ENCODE data around the gene C12orf50.

DNA sequence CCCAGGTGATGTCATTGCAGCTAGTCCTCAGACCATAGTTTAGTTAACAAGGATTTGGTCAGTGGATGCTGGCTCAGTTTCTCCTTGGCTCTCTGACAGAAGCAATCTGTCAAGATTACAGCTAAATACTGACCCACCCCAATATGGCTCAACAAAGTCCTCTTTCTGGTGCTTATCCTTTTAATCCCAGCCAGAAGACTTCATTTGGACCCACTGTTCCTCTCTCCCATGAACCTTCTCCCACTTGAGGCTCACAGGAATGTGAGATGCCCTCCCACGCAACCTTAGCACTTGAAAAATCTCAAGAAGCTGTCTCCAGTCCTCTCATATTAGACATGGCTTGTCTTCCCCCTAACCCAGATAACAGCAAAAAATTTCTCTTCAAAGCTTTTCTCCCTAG lies 47.7 kb downstream of the C12orf50 start:
- TF ChIP-seq, protein P1, sequence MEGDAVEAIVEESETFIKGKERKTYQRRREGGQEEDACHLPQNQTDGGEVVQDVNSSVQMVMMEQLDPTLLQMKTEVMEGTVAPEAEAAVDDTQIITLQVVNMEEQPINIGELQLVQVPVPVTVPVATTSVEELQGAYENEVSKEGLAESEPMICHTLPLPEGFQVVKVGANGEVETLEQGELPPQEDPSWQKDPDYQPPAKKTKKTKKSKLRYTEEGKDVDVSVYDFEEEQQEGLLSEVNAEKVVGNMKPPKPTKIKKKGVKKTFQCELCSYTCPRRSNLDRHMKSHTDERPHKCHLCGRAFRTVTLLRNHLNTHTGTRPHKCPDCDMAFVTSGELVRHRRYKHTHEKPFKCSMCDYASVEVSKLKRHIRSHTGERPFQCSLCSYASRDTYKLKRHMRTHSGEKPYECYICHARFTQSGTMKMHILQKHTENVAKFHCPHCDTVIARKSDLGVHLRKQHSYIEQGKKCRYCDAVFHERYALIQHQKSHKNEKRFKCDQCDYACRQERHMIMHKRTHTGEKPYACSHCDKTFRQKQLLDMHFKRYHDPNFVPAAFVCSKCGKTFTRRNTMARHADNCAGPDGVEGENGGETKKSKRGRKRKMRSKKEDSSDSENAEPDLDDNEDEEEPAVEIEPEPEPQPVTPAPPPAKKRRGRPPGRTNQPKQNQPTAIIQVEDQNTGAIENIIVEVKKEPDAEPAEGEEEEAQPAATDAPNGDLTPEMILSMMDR (IDR thresholded peaks at IDR 0.05; ENCODE audit: low read depth, low read length, poor library complexity, severe bottlenecking), result no peak
- TF ChIP-seq EZH2phosphoT487 (IDR thresholded peaks at IDR 0.05; ENCODE audit: borderline replicate concordance, low read length), result no peak
